PC-3 (cell line): ENCODE data around the gene SLC39A10. TPM values are rescaled to one million over a fixed set of nuclear protein-coding genes. Genes with fewer than 3 reads are reported as not detected.

ENCODE experiments used
- ATAC-seq: fragments of 200-7000 bp; cut with Tn5 transposase; 2 replicates; pipeline ENCODE4 v1.9.1; 2020; ENCODE audit warnings: mild to moderate bottlenecking, moderate library complexity
- Bru-seq: library from RNA; stranded (reverse); fragments of 400-500 nt; gene quantifications from one replicate; lab custom pipeline; 2021; lab: Mats Ljungman, UMichigan
- BruChase-seq, 2 experiments: library from RNA; stranded (reverse); fragments of 400-500 nt; gene quantifications; one replicate each; lab custom pipeline; 2021; lab: Mats Ljungman, UMichigan
- BruUV-seq: library from RNA; stranded (reverse); fragments of 400-500 nt; replicated peaks from 2 replicates; lab custom pipeline; 2021; lab: Mats Ljungman, UMichigan
- CTCF ChIA-PET: fragments of 300-600 bp; sonication (Branson Sonifier 250); formaldehyde crosslinking; loops from one replicate; lab custom pipeline; 2022; ENCODE audit warnings: antibody characterized with exemption; lab: Charles Lee
- POLR2A ChIA-PET: fragments of 300-600 bp; sonication (Branson Sonifier 250); formaldehyde crosslinking; loops from one replicate; lab custom pipeline; 2022; ENCODE audit warnings: antibody characterized with exemption; ENCODE audit not compliant: unreplicated experiment; lab: Charles Lee
- DNase-seq: peaks from one replicate; pipeline ENCODE4 v3.0.0-alpha.2; 2015
- H2AFZ ChIP-seq: fragments of 300-600 bp; sonication (generic); 2 replicates; pipeline ENCODE4 v1.6.0; 2016; ENCODE audit warnings: antibody characterized with exemption, low read length
- H3F3A ChIP-seq: fragments of 300-600 bp; sonication (generic); one replicate; pipeline ENCODE4 v1.6.0; 2017; ENCODE audit warnings: antibody characterized with exemption, low read length, control low read depth, mild to moderate bottlenecking; ENCODE audit not compliant: unreplicated experiment
- H3K27ac ChIP-seq: fragments of 300-600 bp; sonication (generic); 2 replicates; pipeline ENCODE4 v1.5.1; 2016; ENCODE audit warnings: mild to moderate bottlenecking, low read length
- H3K27me3 ChIP-seq: fragments of 300-600 bp; sonication (generic); 2 replicates; pipeline ENCODE4 v1.6.1; 2016; ENCODE audit warnings: low read length, mixed read lengths
- H3K36me3 ChIP-seq: fragments of 300-600 bp; sonication (generic); 2 replicates; pipeline ENCODE4 v1.6.1; 2016; ENCODE audit warnings: low read depth, mixed run types, low read length, mixed read lengths
- H3K4me1 ChIP-seq: fragments of 300-600 bp; sonication (generic); 2 replicates; pipeline ENCODE4 v1.5.1; 2016; ENCODE audit warnings: low read length; ENCODE audit not compliant: insufficient read depth
- H3K4me2 ChIP-seq: fragments of 300-600 bp; sonication (generic); 2 replicates; pipeline ENCODE4 v1.6.0; 2016; ENCODE audit warnings: low read length
- H3K4me3 ChIP-seq: fragments of 300-600 bp; sonication (generic); 2 replicates; pipeline ENCODE4 v1.5.1; 2016; ENCODE audit warnings: mild to moderate bottlenecking, low read length, mixed read lengths
- H3K79me2 ChIP-seq: fragments of 300-600 bp; sonication (generic); 2 replicates; pipeline ENCODE4 v1.6.1; 2017; ENCODE audit warnings: low read length, mixed read lengths
- H3K9ac ChIP-seq: fragments of 300-600 bp; sonication (generic); 2 replicates; pipeline ENCODE4 v1.6.0; 2016; ENCODE audit warnings: mild to moderate bottlenecking, low read length
- H3K9me2 ChIP-seq: fragments of 300-600 bp; sonication (generic); replicated peaks from 2 replicates; pipeline ENCODE4 v1.6.1; 2016; ENCODE audit warnings: mixed run types, low read length, mixed read lengths
- H3K9me3 ChIP-seq: fragments of 300-600 bp; sonication (generic); 2 replicates; pipeline ENCODE4 v1.6.1; 2016; ENCODE audit warnings: low read length, mixed read lengths
- H4K20me1 ChIP-seq: fragments of 300-600 bp; sonication (generic); 2 replicates; pipeline ENCODE4 v1.6.1; 2016; ENCODE audit warnings: low read length, mixed read lengths
- CTCF ChIP-seq: fragments of 300-600 bp; sonication (generic); conservative IDR thresholded peaks from 2 replicates; pipeline ENCODE4 v1.5.1; 2017; ENCODE audit warnings: antibody characterized with exemption, low read depth, mild to moderate bottlenecking, low read length
- EZH2 ChIP-seq: fragments of 300-600 bp; sonication (generic); IDR thresholded peaks from one replicate; pipeline ENCODE4 v1.6.1; 2017; ENCODE audit warnings: antibody characterized with exemption, mild to moderate bottlenecking, low read length; ENCODE audit not compliant: unreplicated experiment
- EZH2phosphoT487 ChIP-seq: fragments of 300-600 bp; sonication (generic); IDR thresholded peaks from 2 replicates; pipeline ENCODE4 v1.6.1; 2018; ENCODE audit warnings: mild to moderate bottlenecking, antibody characterized with exemption, low read length, borderline replicate concordance
- intact Hi-C: fragments of 100-400 bp; cut with micrococcal nuclease; formaldehyde crosslinking; loops from 2 replicates; pipeline ENCODE4 v1.9.0; 2023
- long read RNA-seq: library from polyadenylated mRNA; unstranded; transcript quantifications from one replicate; pipeline ENCODE4 v2.0.0, GENCODE V29; 2021; ENCODE audit not compliant: unreplicated experiment
- total RNA-seq: library from RNA; depleted of rRNA; stranded (reverse); fragments of >200 nt; gene quantifications from 2 replicates; pipeline ENCODE4 v1.2.3, GENCODE V29; 2014; rRNA removed

SLC39A10 gene
- total RNA-seq (18.6 and 19.9 TPM in 2 replicates), Bru-seq, nascent RNA (percentile 75 among the genes with signal in this experiment), BruChase-seq, experiment 1, labeled RNA remaining after a 6-hour chase (percentile 74 among the genes with signal in this experiment), BruChase-seq, experiment 2, labeled RNA remaining after a 2-hour chase (percentile 76 among the genes with signal in this experiment)
- long read RNA-seq, full-length matches to known transcripts, result 56 of 89 reads
- long read RNA-seq, partial matches to known transcripts, result 10 of 89 reads
- long read RNA-seq, other reads (novel, unspliced or antisense), result 23 of 89 reads

- CTCF ChIA-PET, result interaction anchor here (0.6 to 1.4 kb wide), 16 partner anchors 12 to 675 kb away, joined by 3 to 13 read pairs (median 4); no protein-coding TSS in a partner anchor
- POLR2A ChIA-PET, result interaction anchor here (0.5 to 1.1 kb wide), 7 partner anchors 28 to 1690 kb away, joined by 3 to 13 read pairs (median 4); no protein-coding TSS in a partner anchor
Observed at GRCh38 chr2:195656859-195657633, at the start of gene SLC39A10. TSS of gene SLC39A10 (plus strand) at chr2:195657226. CDS start at chr2:195680043, 22,817 bp downstream.

GRCh38 chr2:195608768-195609454 lies 48.1 kb upstream of the SLC39A10 start:
- POLR2A ChIA-PET, result interaction anchor here (0.6 kb wide), 1 partner anchor 278 kb away, joined by 5 read pairs; no protein-coding TSS in a partner anchor
- no TSS peak for BruUV-seq

More at GRCh38 chr2:195656859-195657633, at the start of gene SLC39A10:
- peak within 1 kb of the TSS; percentile 88 for H3K4me3 ChIP-seq
- no peaks in the 10 kb centered on the region for H3K36me3 ChIP-seq
- peak within 1 kb of the TSS; percentile 84 for H2AFZ ChIP-seq
- H3K27ac ChIP-seq, result peak within 1 kb of the TSS; percentile 78
- H3K9ac ChIP-seq, result peak within 1 kb of the TSS; percentile 98
- H3F3A ChIP-seq, result no peaks in the 10 kb centered on the region
- peak within 1 kb of the TSS; percentile 91 for H3K4me2 ChIP-seq
- no peaks in the 10 kb centered on the region for H3K9me3 ChIP-seq
- peaks cover 25% of the 10 kb centered on the region for H3K4me1 ChIP-seq
- H3K27me3 ChIP-seq, result no peaks in the 10 kb centered on the region
- H4K20me1 ChIP-seq, result peaks cover 19% of the 10 kb centered on the region
- DNase-seq, result peak; percentile 99
- TF ChIP-seq CTCF (no peak), EZH2phosphoT487 (no peak), EZH2 (no peak)
- no TSS peak for BruUV-seq
- peak; percentile 79 for ATAC-seq
- intact Hi-C loops, result loop anchor here (1.0 to 5.0 kb wide), 5 partner anchors 81 to 960 kb away; no protein-coding TSS in a partner anchor
- peaks cover 35% of the 10 kb centered on the region for H3K79me2 ChIP-seq
- no peaks in the 10 kb centered on the region for H3K9me2 ChIP-seq

More at GRCh38 chr2:195608768-195609454, 48.1 kb upstream of the SLC39A10 start:
- Histone ChIP-seq H3K9ac (no peak overlapping the region), H3F3A (no peaks in the 10 kb centered on the region), H3K36me3 (no peaks in the 10 kb centered on the region), H3K79me2 (no peaks in the 10 kb centered on the region), H3K27ac (no peak overlapping the region), H3K9me2 (no peaks in the 10 kb centered on the region), H3K4me2 (no peak overlapping the region), H4K20me1 (no peaks in the 10 kb centered on the region), H3K9me3 (no peaks in the 10 kb centered on the region), H3K27me3 (no peaks in the 10 kb centered on the region), H3K4me3 (no peak overlapping the region), H3K4me1 (peaks cover 13% of the 10 kb centered on the region), H2AFZ (no peak overlapping the region)
- ATAC-seq (no peak), DNase-seq (no peak)
- CTCF ChIA-PET, result no interaction called here
- TF ChIP-seq EZH2, result no peak
- no peak for TF ChIP-seq EZH2phosphoT487
- no peak for TF ChIP-seq CTCF
- intact Hi-C loops, result no loop called here
